HFFc6 (cell line): ENCODE data around the gene SLC45A1. TPM values are rescaled to one million over a fixed set of nuclear protein-coding genes. Genes with fewer than 3 reads are reported as not detected.

Experiments
- DNase-seq: peaks from one replicate; pipeline ENCODE4 v3.0.0-alpha.2; 2018
- H3K27ac Mint-ChIP-seq: 2 replicates; pipeline ENCODE4 v1.8.0; 2020; ENCODE audit warnings: mild to moderate bottlenecking, mixed read lengths
- H3K27me3 Mint-ChIP-seq: 2 replicates; pipeline ENCODE4 v1.8.0; 2021; ENCODE audit warnings: mild to moderate bottlenecking, moderate library complexity, mixed read lengths; ENCODE audit not compliant: insufficient read depth
- H3K36me3 Mint-ChIP-seq: 2 replicates; pipeline ENCODE4 v1.8.0; 2021; ENCODE audit warnings: low read depth, mixed read lengths
- H3K4me1 Mint-ChIP-seq: 2 replicates; pipeline ENCODE4 v1.8.0; 2020; ENCODE audit warnings: low read depth, mixed read lengths
- H3K4me3 Mint-ChIP-seq: 2 replicates; pipeline ENCODE4 v1.8.0; 2020; ENCODE audit warnings: mild to moderate bottlenecking, moderate library complexity, mixed read lengths
- H3K9me3 Mint-ChIP-seq: 2 replicates; pipeline ENCODE4 v1.8.0; 2020; ENCODE audit warnings: mild to moderate bottlenecking, mixed read lengths
- total RNA-seq, 6 experiments: library from RNA; stranded (reverse); fragmentation: NEBNext Ultra II Directional; extraction: Animal tissue kit (Norgen Biotek cat#: 25700); gene quantifications; 2 replicates in 1 of 6; 3 replicates in 5 of 6; pipeline ENCODE4 v1.2.3, GENCODE V29; 2021
- TF ChIP-seq, protein P1 (sequence below): fragments of 200-600 bp; sonication (generic); IDR thresholded peaks from 2 replicates; pipeline ENCODE4 v1.5.0; 2021; ENCODE audit warnings: antibody characterized with exemption, mild to moderate bottlenecking

The SLC45A1 gene
- total RNA-seq, 6 experiments from 2014 or later: 1.3 to 2.0 (median 1.6) TPM

DNA sequence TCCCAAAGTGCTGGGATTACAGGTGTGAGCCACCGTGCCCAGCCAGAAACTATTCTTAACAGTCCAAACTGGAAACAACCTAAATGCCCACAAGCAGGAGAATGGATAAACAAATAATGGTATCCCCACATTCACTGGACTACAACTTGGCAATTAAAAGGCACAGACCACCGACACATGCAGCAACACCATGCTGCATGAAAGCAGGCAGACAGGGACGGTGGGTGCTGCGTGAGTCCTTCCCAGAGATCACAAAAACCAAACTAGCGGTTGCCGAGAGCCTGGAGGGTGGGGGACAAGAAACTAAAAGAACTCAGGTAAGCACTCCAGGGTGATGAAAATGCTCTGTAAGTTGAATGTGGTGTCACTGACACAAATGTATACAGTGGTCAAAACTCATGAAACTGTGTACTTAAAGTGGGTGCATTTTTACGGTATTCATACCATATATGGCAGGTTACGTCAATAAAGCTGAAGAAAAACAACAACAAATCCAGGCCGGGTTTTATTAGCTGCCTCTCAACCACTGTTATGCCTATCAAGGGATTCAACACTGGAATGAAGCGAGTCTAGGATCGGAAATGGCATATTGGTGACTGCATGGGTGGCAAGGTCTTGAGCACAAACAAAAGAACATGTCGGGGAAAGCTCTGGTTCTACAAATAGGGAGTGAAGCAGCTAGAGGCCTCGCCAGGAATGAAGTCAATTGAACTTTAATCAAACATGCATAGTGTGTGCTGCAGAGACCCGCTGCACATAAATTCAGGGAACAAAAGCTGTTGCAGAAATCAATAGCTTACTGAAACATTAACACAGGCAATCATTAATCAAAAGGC, 52.4 kb downstream of the SLC45A1 start:
- no peak for DNase-seq
- Mint-ChIP-seq H3K4me3 (no peak overlapping the region), H3K4me1 (peaks cover 64% of the 10 kb centered on the region), H3K27me3 (peaks cover 4% of the 10 kb centered on the region; the same call in 1 of the 2 replicates), H3K27ac (no peak overlapping the region), H3K9me3 (no peaks in the 10 kb centered on the region), H3K36me3 (peaks cover 10% of the 10 kb centered on the region)
- TF ChIP-seq, protein P1, sequence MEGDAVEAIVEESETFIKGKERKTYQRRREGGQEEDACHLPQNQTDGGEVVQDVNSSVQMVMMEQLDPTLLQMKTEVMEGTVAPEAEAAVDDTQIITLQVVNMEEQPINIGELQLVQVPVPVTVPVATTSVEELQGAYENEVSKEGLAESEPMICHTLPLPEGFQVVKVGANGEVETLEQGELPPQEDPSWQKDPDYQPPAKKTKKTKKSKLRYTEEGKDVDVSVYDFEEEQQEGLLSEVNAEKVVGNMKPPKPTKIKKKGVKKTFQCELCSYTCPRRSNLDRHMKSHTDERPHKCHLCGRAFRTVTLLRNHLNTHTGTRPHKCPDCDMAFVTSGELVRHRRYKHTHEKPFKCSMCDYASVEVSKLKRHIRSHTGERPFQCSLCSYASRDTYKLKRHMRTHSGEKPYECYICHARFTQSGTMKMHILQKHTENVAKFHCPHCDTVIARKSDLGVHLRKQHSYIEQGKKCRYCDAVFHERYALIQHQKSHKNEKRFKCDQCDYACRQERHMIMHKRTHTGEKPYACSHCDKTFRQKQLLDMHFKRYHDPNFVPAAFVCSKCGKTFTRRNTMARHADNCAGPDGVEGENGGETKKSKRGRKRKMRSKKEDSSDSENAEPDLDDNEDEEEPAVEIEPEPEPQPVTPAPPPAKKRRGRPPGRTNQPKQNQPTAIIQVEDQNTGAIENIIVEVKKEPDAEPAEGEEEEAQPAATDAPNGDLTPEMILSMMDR: no peak

DNA sequence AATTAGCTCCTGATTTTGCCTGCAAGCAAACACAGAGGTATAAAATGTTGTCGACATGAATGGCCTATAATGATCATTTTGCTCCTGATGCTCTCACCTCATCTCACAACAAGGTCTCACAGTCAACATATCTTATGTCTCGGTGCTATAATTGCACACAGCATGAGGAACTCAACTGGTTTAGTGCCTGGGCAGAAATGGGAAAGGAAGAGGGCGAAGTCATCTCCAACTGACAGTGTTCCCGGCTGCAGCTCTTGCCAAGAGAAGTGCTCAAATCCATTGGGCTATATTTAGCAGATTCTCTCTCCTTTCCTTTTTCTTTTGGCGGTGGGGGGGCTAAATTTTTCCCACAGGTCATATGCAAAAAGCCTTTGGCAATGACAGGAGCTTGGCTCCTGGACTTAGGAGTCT, 53.0 kb downstream of the SLC45A1 start:
- TF ChIP-seq, protein P1: no peak
- DNase-seq: no peak
- H3K36me3 Mint-ChIP-seq: peaks cover 6% of the 10 kb centered on the region; the same call in 1 of the 2 replicates
- H3K4me3 Mint-ChIP-seq: no peak overlapping the region
- H3K27me3 Mint-ChIP-seq: peaks cover 4% of the 10 kb centered on the region; the same call in 1 of the 2 replicates
- peaks cover 64% of the 10 kb centered on the region for H3K4me1 Mint-ChIP-seq
- no peaks in the 10 kb centered on the region for H3K9me3 Mint-ChIP-seq
- H3K27ac Mint-ChIP-seq: no peak overlapping the region

DNA sequence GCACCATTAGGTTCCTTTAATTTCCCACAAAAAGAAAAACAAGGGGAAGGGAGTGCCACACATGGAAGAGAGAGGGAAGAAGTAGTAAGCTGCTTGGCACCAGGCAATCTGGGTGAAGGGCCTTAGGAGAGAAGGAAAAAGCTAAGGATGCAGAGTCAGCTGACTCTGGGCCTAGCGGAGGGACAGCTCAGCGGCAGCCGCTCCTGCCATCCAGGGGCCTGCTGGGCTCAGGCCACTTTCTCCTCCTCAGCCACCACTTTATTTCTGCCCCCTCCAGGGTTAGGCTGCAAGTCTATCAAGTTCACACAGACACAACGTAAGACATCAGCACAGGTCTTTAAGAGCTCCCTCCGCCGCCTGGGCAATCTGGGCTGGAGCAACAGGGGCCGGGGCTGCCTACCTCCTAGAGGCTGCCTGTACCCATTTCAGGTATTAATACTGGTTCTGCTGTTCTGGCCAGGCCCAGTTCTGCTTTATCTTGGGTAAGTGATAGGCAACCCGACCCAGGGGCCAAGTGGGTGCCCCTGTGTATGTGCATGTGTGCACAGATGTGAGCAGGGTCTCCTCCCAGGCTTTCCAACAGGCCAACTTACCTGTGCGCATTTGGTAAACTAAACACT, 53.6 kb downstream of the SLC45A1 start:
- peaks cover 6% of the 10 kb centered on the region; the same call in 1 of the 2 replicates for H3K36me3 Mint-ChIP-seq
- no peak for DNase-seq
- TF ChIP-seq, protein P1: no peak
- H3K4me1 Mint-ChIP-seq: peaks cover 64% of the 10 kb centered on the region
- peaks cover 4% of the 10 kb centered on the region; the same call in 1 of the 2 replicates for H3K27me3 Mint-ChIP-seq
- peak overlapping the region; percentile 94; the same call in 1 of the 2 replicates for H3K27ac Mint-ChIP-seq
- H3K4me3 Mint-ChIP-seq: no peak overlapping the region
- no peaks in the 10 kb centered on the region for H3K9me3 Mint-ChIP-seq

DNA sequence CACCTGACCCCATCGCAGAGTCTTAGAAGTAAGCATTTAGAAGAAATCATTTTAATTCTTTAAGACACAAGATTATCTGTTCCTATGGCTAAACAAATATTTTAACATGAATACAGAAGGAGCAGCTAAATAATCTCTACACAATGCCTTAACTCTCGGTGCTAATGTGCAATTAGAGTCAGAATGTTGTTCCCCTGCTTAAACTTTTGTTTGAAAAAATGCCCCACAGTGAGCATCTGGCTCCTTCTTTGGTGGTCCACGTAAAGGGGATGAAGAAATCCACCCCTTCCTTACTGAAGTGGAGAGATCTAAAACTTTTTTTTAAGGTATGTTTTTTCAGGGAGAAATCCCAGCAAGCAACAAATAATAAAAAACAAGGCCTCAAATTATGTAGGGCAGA, 55.2 kb downstream of the SLC45A1 start:
- Mint-ChIP-seq H3K36me3 (no peaks in the 10 kb centered on the region), H3K27me3 (peaks cover 4% of the 10 kb centered on the region; the same call in 1 of the 2 replicates), H3K4me3 (peak overlapping the region; percentile 74), H3K9me3 (no peaks in the 10 kb centered on the region), H3K4me1 (peaks cover 60% of the 10 kb centered on the region), H3K27ac (peak overlapping the region; percentile 94)
- DNase-seq: no peak
- TF ChIP-seq, protein P1: no peak

DNA sequence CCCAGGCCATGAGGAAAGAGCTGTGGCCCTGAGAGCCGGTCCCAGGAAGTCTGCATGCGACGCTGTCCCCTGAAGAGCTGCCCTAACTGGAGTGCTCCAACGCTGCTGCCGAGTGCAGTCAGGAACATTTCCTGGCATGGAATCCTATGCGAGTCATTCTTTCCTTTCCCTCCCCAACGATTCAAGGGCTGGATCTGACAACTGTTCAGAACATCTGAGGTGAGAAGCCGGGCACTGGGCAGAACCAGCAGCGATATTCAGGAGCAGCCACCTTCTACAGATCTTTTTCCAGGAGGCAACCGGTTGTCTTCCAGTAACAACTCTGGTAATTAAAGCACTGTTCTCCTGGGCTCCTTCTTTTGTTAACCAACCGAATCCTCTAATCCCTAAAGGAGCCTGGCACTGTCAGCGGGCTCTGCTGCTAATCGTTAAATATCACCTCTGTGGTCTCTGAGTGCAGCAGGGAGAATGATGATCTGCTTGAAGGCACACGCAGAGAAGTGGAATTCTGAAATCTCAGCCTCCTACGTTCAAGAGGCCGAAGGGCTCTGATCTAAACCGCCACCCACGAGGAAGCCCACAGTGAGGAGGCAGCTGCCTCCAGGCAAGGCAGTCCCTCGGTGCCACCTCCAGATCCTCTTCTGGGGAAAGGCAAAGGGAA, 55.8 kb downstream of the SLC45A1 start:
- peak overlapping the region; percentile 94 for H3K27ac Mint-ChIP-seq
- TF ChIP-seq, protein P1: no peak
- H3K4me1 Mint-ChIP-seq: peaks cover 65% of the 10 kb centered on the region
- DNase-seq: peak; percentile 85
- no peaks in the 10 kb centered on the region for H3K9me3 Mint-ChIP-seq
- peaks cover under 1% of the 10 kb centered on the region; the same call in 1 of the 2 replicates for H3K36me3 Mint-ChIP-seq
- H3K4me3 Mint-ChIP-seq: peak overlapping the region; percentile 74
- peaks cover 4% of the 10 kb centered on the region; the same call in 1 of the 2 replicates for H3K27me3 Mint-ChIP-seq
